Heart left ventricle (tissue), 16 donors: ENCODE measurements around the gene CAPN14. TPM values are rescaled to one million over a fixed set of nuclear protein-coding genes. Genes with fewer than 3 reads are reported as not detected.

ENCODE experiments used
- ATAC-seq, 4 donors: fragments of 200-7000 bp; cut with Tn5 transposase; one replicate each; pipeline ENCODE4 v1.9.1; 2020 to 2022; ENCODE audit warnings: moderate library complexity in 4 of 4, mild to moderate bottlenecking in 3 of 4, moderate number of reproducible peaks in 1 of 4
- DNase-seq, 5 donors: peaks; one replicate each; pipeline ENCODE4 v3.0.0-alpha.2; 2020
- H3K27ac ChIP-seq, 12 donors: fragments of 200-600 bp; sonication (generic) in 4 of 12; one replicate each; pipeline versions ENCODE4 v1.5.0 to v1.8.0; 2016 to 2022; ENCODE audit warnings: mild to moderate bottlenecking in 2 of 12
- H3K27me3 ChIP-seq, 9 donors: fragments of 200-600 bp; sonication (generic) in 2 of 9; one replicate each; pipeline versions ENCODE4 v1.5.1 to v1.8.0; 2016 to 2022; ENCODE audit warnings: mild to moderate bottlenecking in 3 of 9
- H3K36me3 ChIP-seq, 9 donors: fragments of 200-600 bp; sonication (generic) in 2 of 9; one replicate each; pipeline versions ENCODE4 v1.5.0 to v1.8.0; 2018 to 2022; ENCODE audit warnings: mild to moderate bottlenecking in 2 of 9
- H3K4me1 ChIP-seq, 12 donors: fragments of 200-600 bp; sonication (generic) in 4 of 12; one replicate each; pipeline versions ENCODE4 v1.5.0 to v1.8.0; 2016 to 2022; ENCODE audit warnings: mild to moderate bottlenecking in 3 of 12
- H3K4me3 ChIP-seq, 12 donors: fragments of 200-600 bp; sonication (generic) in 4 of 12; one replicate each; pipeline versions ENCODE4 v1.5.0 to v1.8.0; 2017 to 2022; ENCODE audit warnings: mild to moderate bottlenecking in 9 of 12, moderate library complexity in 4 of 12
- H3K9me3 ChIP-seq, 12 donors: fragments of 200-600 bp; sonication (generic) in 4 of 12; one replicate each; pipeline versions ENCODE4 v1.5.0 to v1.8.0; 2016 to 2022; ENCODE audit warnings: mild to moderate bottlenecking in 1 of 12
- CTCF ChIP-seq, 12 donors: fragments of 200-600 bp; sonication (generic) in 4 of 12; IDR thresholded peaks; one replicate each; pipeline versions ENCODE4 v1.5.0 to v1.8.0; 2018 to 2022; ENCODE audit warnings: antibody characterized with exemption in 12 of 12, mild to moderate bottlenecking in 5 of 12
- POLR2A ChIP-seq, 2 donors: fragments of 450-650 bp; IDR thresholded peaks; one replicate each; pipeline ENCODE4 v1.6.1; 2017; ENCODE audit warnings: antibody characterized with exemption in 2 of 2, mild to moderate bottlenecking in 2 of 2, moderate library complexity in 2 of 2
- WGBS, 4 donors: extraction: QIAGEN DNeasy Blood & Tissue Kit in 2 of 4; methylation state at CpG; one replicate each; pipeline versions ENCODE4 v1.1.5 to v1.1.7; 2013 to 2018; 5-methylcytosine and 5-hydroxymethylcytosine counted together
- intact Hi-C, 10 donors: fragments of 100-400 bp; cut with DNase I; formaldehyde crosslinking; loops; one replicate each; pipeline versions ENCODE4 v1.11.1 to v1.14.2; 2022
- polyA plus RNA-seq, 2 donors: library from polyadenylated mRNA; stranded (reverse); fragments of 200-250 nt; gene quantifications; one replicate each; pipeline ENCODE4 v1.2.3, GENCODE V29; 2013
- total RNA-seq, 9 donors: library from RNA; depleted of rRNA in 2 of 9; stranded (reverse); fragments of >200 nt in 2 of 9; fragmentation: NEBNext Ultra II Directional in 3 of 9; extraction: Animal tissue kit (Norgen Biotek cat#: 25700) in 3 of 9; gene quantifications; one replicate each; pipeline versions ENCODE4 v1.1.0 to v1.2.4, GENCODE V29; 2016 to 2023
- donor health status: ischemic (EF 13 %, LVEDD 7.1; RV severe dilation, severe dysfunction).
- donor health status: healthy with polysubstance abuse.
- donor health status: DM: no; HTN: yes; CAD: no.
- donor health status: DM: no; HTN: no; CAD: no.
- donor health status: ischemic (EF 25% LVEDD 6.9; RV normal size, moderate dysfunction).
- donor health status: ischemic (EF 25% LVEDD 5.7; RV mildly dilated, moderate dysfunction).
- donor health status: healthy.
- donor health status: DM: yes; HTN: yes; CAD: no.
- donor health status: ischemic (EF 35%, LVEDD 5.7; RV mildly dilated, moderate dysfunction).
- donor health status: nonischemic (EF 11% LVEDD 7.7; RV severe dilation, severe dysfunction).
- donor health status: DM: yes; HTN: yes; CAD: no.
- donor health status: PGD.
- donor health status: ischemic (EF 29% LVEDD 5.4; RV normal size, mild dysfunction).
- donor health status: nonischemic (EF 23%, LVEDD 6.1; RV moderate dilation, normal function).

The CAPN14 gene
- total and polyA plus RNA-seq, 11 donors, result 0.04 to 0.44 (median 0.17) TPM

DNA sequence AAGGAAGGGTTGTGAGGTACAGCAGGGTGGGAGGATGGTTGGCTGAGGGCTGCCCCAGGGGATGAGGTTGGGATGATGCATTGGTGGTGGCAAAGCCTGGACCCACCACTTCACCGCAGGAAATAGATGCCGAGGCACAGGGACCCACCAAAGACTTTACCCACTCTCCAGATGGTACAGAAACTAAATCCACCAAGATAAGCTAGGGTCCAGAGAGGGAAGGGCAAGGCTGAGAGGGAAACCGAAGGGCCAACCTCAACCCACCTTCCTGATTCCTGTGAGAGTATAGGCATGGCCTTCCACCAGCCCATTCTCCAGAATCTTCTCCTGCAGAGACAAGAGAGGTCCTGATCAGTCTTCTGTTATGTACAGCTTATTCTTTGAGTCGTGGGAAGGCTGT, 18.1 kb downstream of the CAPN14 start:
- Histone ChIP-seq H3K27me3 (no peaks in the 10 kb centered on the region), H3K27ac (no peak overlapping the region), H3K4me1 (peaks cover 0 to 14% (median 3%) of the 10 kb centered on the region in 12 donors), H3K9me3 (no peaks in the 10 kb centered on the region), H3K36me3 (no peaks in the 10 kb centered on the region), H3K4me3 (no peak overlapping the region)
- ATAC-seq (no peak), DNase-seq (no peak)
- 73 to 93% (median 92%) methylated on average over 4 of the region's 4 CpGs for whole genome bisulfite sequencing, 4 donors
- intact Hi-C loops, result no loop called here
- TF ChIP-seq CTCF (IDR thresholded peaks at IDR 0.05) (no peak), POLR2A (IDR thresholded peaks at IDR 0.05) (no peak)

- ATAC-seq, result no peak
- H3K36me3 ChIP-seq, result no peaks in the 10 kb centered on the region
- H3K27me3 ChIP-seq, result no peaks in the 10 kb centered on the region
- WGBS, 4 donors, result 85 to 93% (median 90%) methylated on average over 2 of the region's 2 CpGs
- no peak overlapping the region for H3K4me3 ChIP-seq
- no peak for DNase-seq
- no peaks in the 10 kb centered on the region for H3K9me3 ChIP-seq
- no peak overlapping the region for H3K27ac ChIP-seq
- intact Hi-C loops, result no loop called here
- H3K4me1 ChIP-seq, result peaks cover 0 to 5% (median under 1%) of the 10 kb centered on the region in 12 donors
- no peak for TF ChIP-seq POLR2A (IDR thresholded peaks at IDR 0.05)
- TF ChIP-seq CTCF (IDR thresholded peaks at IDR 0.05), result no peak
Observed at GRCh38 chr2:31197669-31198068, 19.6 kb downstream of the CAPN14 start.

DNA sequence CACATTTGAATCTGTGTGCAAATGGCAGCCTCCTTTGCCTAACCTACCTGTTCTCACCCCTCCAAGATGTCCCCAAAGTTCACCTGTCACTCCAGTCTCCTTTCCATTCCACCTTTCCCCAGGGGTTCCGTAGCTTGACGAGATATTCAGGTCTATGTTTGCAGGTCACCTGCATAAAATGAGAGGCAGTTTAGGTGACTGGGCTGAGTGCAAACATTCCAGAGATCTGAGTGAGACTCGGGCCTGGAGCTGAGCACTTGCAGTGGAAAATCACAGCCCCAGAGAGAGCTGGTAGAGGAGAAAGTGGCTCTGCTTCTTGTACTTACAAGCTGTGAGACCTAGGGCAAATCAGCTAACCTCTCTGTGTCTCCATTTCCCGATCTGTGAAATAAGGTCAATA, 20.1 kb downstream of the CAPN14 start:
- Histone ChIP-seq H3K27me3 (no peaks in the 10 kb centered on the region), H3K36me3 (no peaks in the 10 kb centered on the region), H3K4me1 (no peaks in the 10 kb centered on the region), H3K4me3 (no peak overlapping the region), H3K9me3 (no peaks in the 10 kb centered on the region), H3K27ac (no peak overlapping the region)
- WGBS, 4 donors, result 87 to 91% (median 90%) methylated on average over 4 of the region's 4 CpGs
- ATAC-seq (no peak), DNase-seq (no peak)
- intact Hi-C loops, result no loop called here
- TF ChIP-seq CTCF (IDR thresholded peaks at IDR 0.05), result no peak
- TF ChIP-seq POLR2A (IDR thresholded peaks at IDR 0.05), result no peak

GRCh38 chr2:31196622-31197021, 20.7 kb downstream of the CAPN14 start:
- Histone ChIP-seq H3K27me3 (no peaks in the 10 kb centered on the region), H3K4me3 (no peak overlapping the region), H3K36me3 (no peaks in the 10 kb centered on the region), H3K27ac (no peak overlapping the region), H3K9me3 (no peaks in the 10 kb centered on the region), H3K4me1 (no peaks in the 10 kb centered on the region)
- ATAC-seq (no peak), DNase-seq (no peak)
- TF ChIP-seq CTCF (IDR thresholded peaks at IDR 0.05) (no peak), POLR2A (IDR thresholded peaks at IDR 0.05) (no peak)
- 92 to 100% (median 96%) methylated on average over 2 of the region's 2 CpGs for WGBS, 4 donors
- intact Hi-C loops, result no loop called here
